Measurements from ENCODE around the gene BPNT1.

GRCh38 chr1:220011620-220012019 is 78.0 kb downstream of the BPNT1 start:
- TF ChIP-seq CTCF (conservative IDR thresholded peaks at IDR 0.05; ENCODE audit: low read length) (no peak), EZH2phosphoT487 (IDR thresholded peaks at IDR 0.05; ENCODE audit: borderline replicate concordance) (no peak)
